Right lobe of liver (tissue), 6 donors: ENCODE measurements around the gene GAREM2. TPM values are rescaled to one million over a fixed set of nuclear protein-coding genes. Genes with fewer than 3 reads are reported as not detected.

Experiments
- ATAC-seq, 4 donors: fragments of 200-7000 bp; cut with Tn5 transposase; one replicate each; pipeline ENCODE4 v1.9.1; 2020; ENCODE audit warnings: mild to moderate bottlenecking in 4 of 4, moderate library complexity in 4 of 4
- DNase-seq, 3 donors: peaks; one replicate each; pipeline ENCODE4 v3.0.0-alpha.2; 2020
- H3K27ac ChIP-seq, 3 donors: fragments of 200-600 bp; one replicate each; pipeline ENCODE4 v1.8.0; 2022
- H3K27me3 ChIP-seq, 2 donors: fragments of 200-600 bp; one replicate each; pipeline ENCODE4 v1.8.0; 2022
- H3K36me3 ChIP-seq, 4 donors: fragments of 200-600 bp; sonication (generic) in 1 of 4; one replicate each; pipeline versions ENCODE4 v1.5.1 to v1.8.0; 2017 to 2022; ENCODE audit warnings: control low read depth in 1 of 4
- H3K4me1 ChIP-seq, 4 donors: fragments of 200-600 bp; sonication (generic) in 1 of 4; one replicate each; pipeline versions ENCODE4 v1.5.1 to v1.8.0; 2017 to 2022; ENCODE audit warnings: control low read depth in 1 of 4
- H3K4me3 ChIP-seq, 3 donors: fragments of 200-600 bp; one replicate each; pipeline ENCODE4 v1.8.0; 2022
- H3K9me3 ChIP-seq, 4 donors: fragments of 200-600 bp; sonication (generic) in 1 of 4; one replicate each; pipeline versions ENCODE4 v1.5.1 to v1.8.0; 2017 to 2022; ENCODE audit warnings: control low read depth in 1 of 4
- POLR2A ChIP-seq: fragments of 450-650 bp; IDR thresholded peaks from one replicate; pipeline ENCODE4 v1.6.1; 2017; ENCODE audit warnings: antibody characterized with exemption, mild to moderate bottlenecking
- WGBS: methylation state at CpG from one replicate; pipeline ENCODE4 v1.1.6; 2018; ENCODE audit warnings: low coverage, low lambda C conversion rate; ENCODE audit not compliant: insufficient coverage; ENCODE audit errors: missing lambda C conversion rate; 5-methylcytosine and 5-hydroxymethylcytosine counted together
- intact Hi-C, 2 donors: fragments of 100-400 bp; cut with DNase I; formaldehyde crosslinking; loops; one replicate each; pipeline versions ENCODE4 v1.11.2 to v1.14.1; 2022
- total RNA-seq, 6 experiments: library from RNA; depleted of rRNA in 2 of 6; stranded (reverse); fragments of >200 nt in 2 of 6; fragmentation: NEBNext Ultra II Directional in 3 of 6; extraction: Animal tissue kit (Norgen Biotek cat#: 25700) in 3 of 6; gene quantifications; one replicate each; pipeline versions ENCODE4 v1.1.0 to v1.2.4, GENCODE V29; 2016 to 2023
- TF ChIP-seq, protein P1 (sequence below), 4 donors: fragments of 200-600 bp in 3 of 4; fragments of 450-650 bp in 1 of 4; IDR thresholded peaks; one replicate each; pipeline versions ENCODE4 v1.5.1 to v1.8.0; 2016 to 2022; ENCODE audit warnings: antibody characterized with exemption in 4 of 4, mild to moderate bottlenecking in 2 of 4
- donor health status: DM: no; HTN: yes; CAD: no.
- donor health status: DM: no; HTN: no; CAD: no.
- donor health status: DM: no; HTN: no; CAD: no.
- donor health status: DM: no; HTN: yes; CAD: no.
- donor health status: DM: no; HTN: yes; CAD: no.

Gene GAREM2
- total RNA-seq, 6 experiments from 2014 or later: 0.11 to 0.34 (median 0.20) TPM; not detected in 1

DNA sequence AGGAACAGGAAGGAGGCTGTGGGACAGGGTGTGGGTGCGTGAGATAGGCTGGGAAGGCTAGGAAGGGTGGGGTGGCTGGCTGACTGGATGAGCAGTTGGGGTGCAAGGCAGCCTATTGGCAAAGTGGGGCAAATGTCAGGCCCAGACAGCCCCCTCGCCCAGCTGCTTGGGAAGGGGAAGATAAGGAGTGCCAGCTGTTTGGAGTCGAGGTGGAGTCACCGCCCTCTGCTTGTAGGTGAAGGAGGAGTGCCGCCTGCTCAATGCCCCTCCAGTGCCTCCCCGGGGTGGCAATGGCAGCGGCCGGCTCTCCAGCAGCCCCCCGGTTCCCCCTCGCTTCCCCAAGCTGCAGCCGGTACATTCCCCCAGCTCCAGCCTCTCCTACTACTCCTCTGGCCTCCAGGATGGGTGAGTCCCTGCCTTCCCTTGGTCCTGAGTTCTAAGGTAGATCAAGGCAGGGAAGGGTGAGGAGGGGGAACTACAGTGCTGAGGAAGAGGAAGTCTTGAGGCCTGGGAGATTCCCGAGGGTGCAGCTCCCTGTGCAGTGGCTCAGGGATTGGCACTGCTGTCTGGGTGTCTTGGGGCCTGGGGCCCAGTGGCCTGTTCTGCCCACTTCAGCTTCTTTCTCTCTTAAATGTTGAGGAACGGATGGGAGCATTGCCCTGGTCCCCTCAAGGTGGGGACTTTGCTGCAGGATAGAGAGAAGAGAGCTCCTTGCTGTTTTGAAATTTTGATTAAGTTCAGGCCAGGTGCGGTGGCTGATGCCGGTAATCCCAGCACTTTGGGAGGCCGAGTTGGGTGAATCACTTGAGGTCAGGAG is 13.3 kb downstream of the GAREM2 start:
- no peaks in the 10 kb centered on the region for H3K27me3 ChIP-seq
- WGBS: 82% methylated on average over 6 of the region's 16 CpGs
- DNase-seq: no peak
- TF ChIP-seq, protein P1, sequence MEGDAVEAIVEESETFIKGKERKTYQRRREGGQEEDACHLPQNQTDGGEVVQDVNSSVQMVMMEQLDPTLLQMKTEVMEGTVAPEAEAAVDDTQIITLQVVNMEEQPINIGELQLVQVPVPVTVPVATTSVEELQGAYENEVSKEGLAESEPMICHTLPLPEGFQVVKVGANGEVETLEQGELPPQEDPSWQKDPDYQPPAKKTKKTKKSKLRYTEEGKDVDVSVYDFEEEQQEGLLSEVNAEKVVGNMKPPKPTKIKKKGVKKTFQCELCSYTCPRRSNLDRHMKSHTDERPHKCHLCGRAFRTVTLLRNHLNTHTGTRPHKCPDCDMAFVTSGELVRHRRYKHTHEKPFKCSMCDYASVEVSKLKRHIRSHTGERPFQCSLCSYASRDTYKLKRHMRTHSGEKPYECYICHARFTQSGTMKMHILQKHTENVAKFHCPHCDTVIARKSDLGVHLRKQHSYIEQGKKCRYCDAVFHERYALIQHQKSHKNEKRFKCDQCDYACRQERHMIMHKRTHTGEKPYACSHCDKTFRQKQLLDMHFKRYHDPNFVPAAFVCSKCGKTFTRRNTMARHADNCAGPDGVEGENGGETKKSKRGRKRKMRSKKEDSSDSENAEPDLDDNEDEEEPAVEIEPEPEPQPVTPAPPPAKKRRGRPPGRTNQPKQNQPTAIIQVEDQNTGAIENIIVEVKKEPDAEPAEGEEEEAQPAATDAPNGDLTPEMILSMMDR (IDR thresholded peaks at IDR 0.05): no peak
- no peak for TF ChIP-seq POLR2A
- H3K36me3 ChIP-seq: peaks cover 0 to 3% (median under 1%) of the 10 kb centered on the region in 4 donors
- H3K4me3 ChIP-seq: no peak overlapping the region
- no peak overlapping the region for H3K27ac ChIP-seq
- peaks cover 0 to 3% (median 0%) of the 10 kb centered on the region in 4 donors for H3K4me1 ChIP-seq
- no peaks in the 10 kb centered on the region for H3K9me3 ChIP-seq
- ATAC-seq: no peak
- intact Hi-C loops: no loop called here

DNA sequence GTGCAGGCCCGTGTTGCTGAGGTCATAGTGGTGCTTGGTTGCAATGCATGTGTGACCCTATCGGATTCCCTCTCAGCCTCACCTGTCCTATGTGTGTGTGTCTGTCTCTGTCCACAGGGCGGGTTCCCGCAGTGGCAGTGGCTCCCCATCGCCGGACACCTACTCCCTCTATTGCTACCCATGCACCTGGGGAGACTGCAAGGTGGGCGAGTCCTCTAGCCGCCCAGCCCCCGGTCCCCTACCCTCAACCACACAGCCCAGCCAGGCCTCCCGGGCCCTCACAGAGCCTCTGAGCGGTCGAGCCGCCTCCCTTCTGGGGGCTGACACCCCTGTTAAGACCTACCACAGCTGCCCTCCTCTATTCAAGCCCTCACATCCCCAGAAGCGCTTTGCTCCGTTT is 14.2 kb downstream of the GAREM2 start:
- Histone ChIP-seq H3K4me3 (no peak overlapping the region), H3K27me3 (no peaks in the 10 kb centered on the region), H3K9me3 (no peaks in the 10 kb centered on the region), H3K27ac (no peak overlapping the region), H3K4me1 (peaks cover 0 to 3% (median 0%) of the 10 kb centered on the region in 4 donors), H3K36me3 (peaks cover 0 to 12% (median 5%) of the 10 kb centered on the region in 4 donors)
- TF ChIP-seq POLR2A: no peak
- TF ChIP-seq, protein P1 (IDR thresholded peaks at IDR 0.05): no peak
- WGBS: 95% methylated on average over 4 of the region's 15 CpGs
- intact Hi-C loops: no loop called here
- ATAC-seq: no peak
- no peak for DNase-seq

DNA sequence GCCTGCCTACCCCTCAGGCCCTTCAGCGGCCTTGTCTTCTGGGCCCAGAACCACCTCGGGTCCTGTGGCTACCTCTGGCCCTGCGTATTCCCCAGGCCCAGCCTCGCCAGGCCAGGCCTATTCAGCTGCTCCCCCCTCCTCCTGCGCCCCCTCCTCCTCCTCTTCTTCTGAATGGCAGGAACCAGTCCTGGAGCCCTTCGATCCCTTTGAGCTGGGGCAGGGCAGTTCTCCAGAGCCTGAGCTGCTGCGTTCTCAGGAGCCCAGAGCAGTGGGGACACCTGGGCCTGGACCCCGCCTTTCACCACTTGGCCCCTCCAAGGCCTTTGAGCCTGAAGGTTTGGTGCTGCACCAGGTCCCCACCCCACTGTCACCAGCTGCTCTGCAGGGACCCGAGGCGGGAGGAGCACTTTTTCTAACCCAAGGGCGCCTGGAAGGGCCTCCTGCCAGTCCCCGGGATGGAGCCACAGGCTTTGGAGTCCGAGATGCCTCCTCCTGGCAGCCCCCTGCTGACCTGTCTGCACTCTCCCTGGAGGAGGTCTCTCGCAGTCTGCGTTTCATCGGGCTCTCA is 14.7 kb downstream of the GAREM2 start:
- H3K36me3 ChIP-seq: peaks cover 0 to 15% (median 6%) of the 10 kb centered on the region in 4 donors
- intact Hi-C loops: no loop called here
- WGBS: 93% methylated on average over 6 of the region's 16 CpGs
- no peaks in the 10 kb centered on the region for H3K9me3 ChIP-seq
- TF ChIP-seq, protein P1 (IDR thresholded peaks at IDR 0.05): no peak
- TF ChIP-seq POLR2A: no peak
- DNase-seq (no peak), ATAC-seq (no peak)
- no peaks in the 10 kb centered on the region for H3K27me3 ChIP-seq
- H3K27ac ChIP-seq: no peak overlapping the region
- H3K4me1 ChIP-seq: peaks cover 0 to 3% (median 0%) of the 10 kb centered on the region in 4 donors
- H3K4me3 ChIP-seq: no peak overlapping the region

DNA sequence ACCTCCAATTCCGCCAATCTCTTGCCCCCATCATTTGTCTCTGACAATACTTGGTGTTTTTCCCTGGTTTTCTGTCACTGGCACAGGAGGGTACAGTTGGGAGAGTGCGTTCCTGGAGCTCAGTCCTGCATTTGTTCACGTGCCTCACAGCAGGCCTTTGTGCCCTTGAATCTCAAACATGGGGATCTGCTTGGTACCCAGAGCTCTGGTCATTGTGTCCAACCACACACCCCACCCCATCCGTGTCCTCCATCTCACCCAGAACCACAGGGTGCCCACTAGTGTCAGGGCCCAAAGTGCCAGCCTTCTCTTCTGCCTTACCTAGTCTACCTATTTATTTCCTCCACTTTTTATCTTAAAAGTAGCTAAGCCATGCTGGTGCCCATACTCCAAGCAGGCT is 16.2 kb downstream of the GAREM2 start:
- no peak for ATAC-seq

More for the DNA sequence above, 16.2 kb downstream of the GAREM2 start:
- Histone ChIP-seq H3K4me3 (no peak overlapping the region), H3K36me3 (peaks cover 0 to 30% (median 17%) of the 10 kb centered on the region in 4 donors), H3K27me3 (no peaks in the 10 kb centered on the region), H3K4me1 (peaks cover 0 to 3% (median 0%) of the 10 kb centered on the region in 4 donors), H3K9me3 (no peaks in the 10 kb centered on the region), H3K27ac (no peak overlapping the region)
- WGBS: 100% methylated on average over 4 of the region's 4 CpGs
- DNase-seq: no peak
- TF ChIP-seq, protein P1 (IDR thresholded peaks at IDR 0.05): no peak
- no peak for TF ChIP-seq POLR2A
- intact Hi-C loops: no loop called here
